Ishikawa (cell line): ENCODE data around the gene RRP36.

ENCODE experiments used
- CREB1 ChIP-seq: IDR thresholded peaks from 2 replicates; pipeline ENCODE4 v1.6.1; 2012; ENCODE audit warnings: low read depth
- EP300 ChIP-seq: IDR thresholded peaks from 2 replicates; pipeline ENCODE4 v1.6.1; 2012; ENCODE audit warnings: borderline replicate concordance
- RAD21 ChIP-seq: IDR thresholded peaks from 2 replicates; pipeline ENCODE4 v1.6.1; 2012; ENCODE audit warnings: low read depth
- YY1 ChIP-seq: IDR thresholded peaks from 2 replicates; pipeline ENCODE4 v1.6.1; 2012; ENCODE audit warnings: low read depth

DNA sequence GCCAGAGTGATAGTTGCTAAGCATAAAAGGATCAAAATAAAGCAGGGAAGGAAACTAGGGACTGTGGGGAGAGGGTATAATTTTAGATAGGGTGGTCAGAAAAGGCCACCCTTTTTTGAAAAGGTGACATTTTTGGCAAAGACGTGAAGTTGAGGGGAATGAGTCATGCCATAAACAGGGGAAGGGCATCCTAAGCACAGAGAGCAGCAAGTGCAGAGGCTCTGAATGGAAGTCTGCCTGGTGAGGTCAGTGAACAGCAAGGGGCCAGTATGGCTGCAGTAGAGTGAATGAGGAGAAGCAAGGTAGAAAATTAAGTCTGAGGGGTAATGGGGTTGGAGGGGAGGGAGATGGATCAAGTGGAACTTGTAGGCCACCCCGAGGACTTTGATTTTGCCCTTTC lies 40.4 kb downstream of the RRP36 start:
- TF ChIP-seq RAD21: no peak
- TF ChIP-seq EP300: no peak
- TF ChIP-seq CREB1: no peak
- no peak for TF ChIP-seq YY1
